IPS DF 4.7 (cell line): ENCODE data around the gene COPS2.

Experiments used
- DNase-seq: peaks from one replicate; pipeline ENCODE4 v3.0.0-alpha.2; 2013; ENCODE audit warnings: low spot score; ENCODE audit errors: extremely low read depth

Gene COPS2

DNA sequence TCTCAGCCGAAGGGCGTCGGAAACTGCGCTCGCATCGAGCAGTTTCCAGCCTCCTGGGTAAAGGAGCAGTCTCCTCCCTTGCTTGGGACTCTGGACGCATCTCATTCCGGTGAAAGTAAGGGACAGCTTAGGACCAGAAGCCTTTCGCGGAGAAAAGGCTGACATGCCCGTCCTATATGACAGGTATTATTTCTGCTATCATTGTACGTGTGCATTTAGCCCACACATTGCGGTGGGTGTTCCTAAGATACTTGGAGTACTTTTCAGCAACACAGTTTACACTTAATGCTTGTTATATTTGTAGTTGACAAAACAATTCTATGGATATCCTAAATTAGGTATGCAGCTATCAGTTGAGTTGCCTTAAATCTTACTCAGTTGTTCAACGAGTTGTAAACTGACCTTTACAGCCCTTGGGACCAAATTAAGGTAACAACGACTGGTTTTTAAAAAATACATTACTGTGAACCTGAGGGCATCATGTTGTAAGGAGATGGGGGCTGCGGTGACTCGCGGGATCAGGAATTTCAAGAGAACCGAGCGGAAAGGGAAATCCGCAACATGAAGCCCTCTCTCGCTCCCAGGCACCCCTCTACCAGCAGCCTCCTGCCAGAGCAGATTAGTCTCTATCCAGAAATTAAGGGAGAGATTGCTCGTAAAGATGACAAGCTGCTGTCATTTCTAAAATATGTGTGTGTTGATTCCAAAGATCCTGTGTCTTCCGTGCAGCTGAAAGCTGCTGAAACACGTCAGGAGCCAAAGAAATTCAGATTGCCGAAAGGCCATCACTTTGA, 632 bp upstream of the COPS2 start:
- DNase-seq: no peak

DNA sequence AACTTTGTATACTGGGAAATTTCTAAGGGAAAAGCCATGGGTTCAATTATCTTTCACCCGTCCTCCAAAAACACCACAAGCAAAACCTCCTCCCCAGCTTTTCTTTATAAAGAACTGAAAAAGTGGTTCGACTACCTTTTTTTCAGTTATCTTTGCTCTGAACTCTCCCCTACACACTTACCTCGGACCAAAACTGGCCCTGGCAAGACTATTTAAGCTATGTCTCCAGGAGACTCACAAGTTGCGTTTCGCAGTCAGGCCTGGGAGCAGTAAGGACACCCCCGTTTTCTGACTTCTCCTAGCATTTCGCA, 645 bp downstream of the COPS2 start:
- no peak for DNase-seq

DNA sequence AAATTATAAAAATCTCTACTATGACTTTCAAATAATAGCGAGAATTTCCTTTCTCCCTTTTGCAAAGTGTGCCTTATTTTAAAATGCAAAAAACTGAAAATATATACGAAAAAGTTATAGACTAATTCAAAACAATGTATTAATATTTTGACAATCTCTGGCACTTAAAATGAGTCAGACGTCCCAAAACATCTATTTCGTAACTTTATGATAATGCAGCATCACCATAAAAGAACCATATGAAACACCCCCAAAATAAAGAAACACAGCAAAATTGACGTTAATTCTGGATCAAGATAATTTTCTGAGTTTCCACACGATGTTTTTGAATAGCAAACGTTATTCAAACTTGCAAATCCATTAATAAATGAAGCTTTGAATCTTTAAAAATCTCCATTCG, 1.0 kb downstream of the COPS2 start:
- no peak for DNase-seq

DNA sequence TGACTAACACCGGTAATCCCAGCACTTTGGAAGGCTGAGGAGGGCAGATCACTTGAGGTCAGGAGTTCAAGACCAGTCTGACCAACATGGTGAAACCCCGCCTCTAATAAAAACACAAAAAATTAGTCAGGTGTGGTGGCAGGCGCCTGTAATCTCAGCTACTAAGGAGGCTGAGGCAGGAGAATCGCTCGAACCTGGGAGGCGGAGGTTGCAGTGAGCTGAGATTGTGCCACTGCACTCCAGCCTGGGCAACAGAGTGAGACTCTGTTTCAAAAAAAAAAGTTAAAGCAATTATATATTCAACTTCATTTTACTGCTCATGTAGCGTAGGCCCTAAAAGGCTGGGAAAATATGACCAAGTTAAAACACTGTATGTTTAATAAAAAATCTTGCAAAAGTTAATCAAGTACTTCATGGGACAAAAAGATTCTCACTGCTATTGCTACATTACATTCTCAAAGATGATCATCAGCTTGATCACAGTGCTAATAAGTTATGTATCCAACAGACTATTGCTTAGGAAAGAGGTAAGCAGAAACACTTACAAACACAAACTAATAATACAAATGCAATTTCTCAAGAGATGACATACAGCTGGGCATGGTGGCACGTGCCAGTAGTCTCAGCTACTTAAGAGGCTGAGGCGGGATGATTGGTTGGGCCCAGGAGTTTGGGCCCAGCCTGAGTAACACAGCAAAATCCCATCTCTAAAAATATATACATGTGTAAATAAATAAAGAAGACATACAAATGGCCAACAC, 2.7 kb downstream of the COPS2 start:
- DNase-seq: no peak

DNA sequence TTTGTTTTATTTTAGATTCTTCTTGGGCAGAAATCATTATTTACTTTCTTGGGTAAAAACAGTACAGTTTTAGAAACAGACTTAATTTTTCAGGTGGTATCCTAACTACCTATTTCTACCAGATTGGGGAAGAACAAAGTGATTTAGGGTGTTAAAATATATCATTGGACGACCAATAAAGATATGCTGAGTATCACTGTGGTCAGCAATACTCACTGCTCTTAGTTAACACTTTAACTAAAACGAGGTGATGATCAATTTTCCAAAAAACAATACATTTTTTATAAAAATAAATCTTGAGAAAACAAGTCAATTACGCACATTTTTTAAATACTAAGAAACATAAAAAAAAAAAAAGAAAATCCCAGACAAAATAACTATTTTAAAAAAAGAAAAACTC, 3.6 kb downstream of the COPS2 start:
- no peak for DNase-seq

DNA sequence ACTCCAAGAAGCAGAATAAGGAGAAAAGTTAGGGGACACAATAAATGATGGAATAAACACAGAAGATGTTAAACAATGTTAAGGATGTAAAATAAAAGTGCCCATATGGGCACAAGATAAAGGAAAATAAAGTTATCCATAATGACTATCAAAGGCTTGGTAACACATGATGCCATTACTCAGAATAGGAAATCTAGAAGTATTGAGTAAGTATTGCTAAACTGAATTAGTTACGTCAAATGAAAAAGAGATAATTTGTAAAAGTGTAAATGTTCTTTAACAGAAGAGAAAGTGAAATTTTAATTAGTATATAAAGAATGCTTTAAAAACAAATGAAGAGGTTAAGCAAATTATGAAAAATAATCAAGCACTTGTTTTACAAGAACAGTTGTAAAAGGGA, 6.7 kb downstream of the COPS2 start:
- no peak for DNase-seq

DNA sequence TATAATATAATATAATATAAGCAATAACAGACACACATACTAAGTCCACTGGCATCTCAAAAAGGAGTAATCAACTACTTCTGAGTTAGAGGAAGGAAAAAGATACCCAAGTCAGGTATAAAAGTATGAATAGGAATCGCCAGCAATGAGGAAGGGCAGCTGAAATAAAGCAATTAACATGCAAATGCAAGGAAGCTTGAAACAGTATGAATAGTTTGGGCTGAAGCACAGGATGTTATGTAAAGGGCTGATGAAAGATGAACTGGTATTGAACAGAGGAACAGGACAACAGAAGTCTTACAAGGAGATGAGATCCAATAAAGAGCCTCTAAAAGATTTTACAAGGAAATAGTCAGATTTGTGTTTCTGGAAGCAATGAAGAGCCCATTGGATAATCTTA, 7.1 kb downstream of the COPS2 start:
- no peak for DNase-seq

DNA sequence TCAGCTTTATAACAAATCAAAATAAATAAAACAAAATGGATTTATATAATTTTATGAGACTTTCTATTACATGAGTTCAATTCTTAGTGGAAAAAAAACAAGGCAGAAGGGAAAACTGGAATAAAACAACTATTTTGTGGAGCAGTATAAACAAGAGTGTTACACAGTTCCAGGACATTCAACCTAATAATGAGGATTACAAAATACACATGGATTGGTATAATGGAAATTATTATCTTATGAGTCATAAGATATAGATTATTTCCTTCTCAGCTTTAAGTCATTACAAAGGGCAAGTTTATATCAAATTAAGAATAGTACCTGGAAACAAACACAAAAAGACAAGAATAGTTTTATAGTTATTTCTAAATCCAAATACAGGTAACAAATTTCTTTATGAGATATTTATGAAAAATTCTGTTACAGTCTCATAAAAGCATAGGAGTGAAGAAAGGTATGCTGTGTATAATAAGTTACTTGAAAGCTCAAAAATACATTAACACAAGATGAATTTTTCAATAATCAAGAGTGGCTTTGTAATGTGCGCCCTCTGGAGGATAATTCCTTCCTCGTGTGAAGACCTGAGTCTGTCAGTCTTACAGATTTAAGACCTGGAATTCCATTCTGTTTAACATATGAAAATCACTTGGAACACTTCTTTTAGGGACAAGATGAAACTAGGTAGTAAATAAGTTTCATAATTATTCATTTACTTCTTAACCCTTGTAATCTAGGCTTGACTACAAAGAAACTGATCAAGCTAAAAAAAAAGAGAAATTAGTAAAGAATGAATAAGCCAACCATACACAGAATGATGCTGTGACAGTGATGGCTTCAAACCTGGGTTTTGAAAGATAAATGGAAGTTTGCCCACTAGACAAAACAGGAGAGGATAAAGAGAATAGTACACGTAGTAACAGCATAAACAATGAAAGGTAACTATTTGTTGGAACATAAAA, 9.5 kb downstream of the COPS2 start:
- DNase-seq: no peak

DNA sequence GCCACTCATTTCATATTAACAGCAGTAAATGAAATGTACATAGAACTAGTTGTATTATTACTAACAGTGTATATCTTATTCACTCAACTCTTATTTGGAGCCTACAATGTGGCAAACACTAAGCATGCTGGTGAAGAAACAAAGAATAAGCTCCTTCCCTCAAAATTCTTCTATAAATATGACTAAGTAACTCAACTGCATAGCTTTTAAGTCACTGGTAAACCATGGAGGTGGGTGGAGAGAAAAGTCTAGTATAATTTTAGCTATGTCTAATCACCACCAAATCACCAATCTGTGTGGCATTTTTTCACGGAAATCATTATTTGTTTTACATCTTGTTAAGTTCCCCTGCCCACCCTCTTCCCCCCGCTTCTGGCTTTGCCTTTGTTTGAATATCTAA, 17.5 kb downstream of the COPS2 start:
- no peak for DNase-seq

DNA sequence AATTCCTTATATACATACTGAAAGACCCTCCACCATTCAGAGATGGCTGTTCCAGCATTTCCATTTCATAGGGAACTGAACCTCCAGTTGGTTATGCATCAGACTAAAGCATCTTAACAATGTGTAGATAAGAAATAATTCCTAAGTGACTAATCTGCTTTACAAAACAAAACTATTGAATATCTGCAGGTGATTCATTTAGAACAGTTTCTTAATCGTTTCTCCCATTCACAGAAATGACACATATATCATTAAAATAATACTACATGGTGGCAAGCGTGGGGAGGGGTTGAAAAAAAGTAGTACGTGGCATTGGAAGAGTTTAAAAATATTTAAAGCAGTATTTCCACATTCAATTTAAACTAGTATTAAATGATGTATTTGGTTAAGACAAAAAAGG, 19.5 kb downstream of the COPS2 start:
- DNase-seq: no peak

DNA sequence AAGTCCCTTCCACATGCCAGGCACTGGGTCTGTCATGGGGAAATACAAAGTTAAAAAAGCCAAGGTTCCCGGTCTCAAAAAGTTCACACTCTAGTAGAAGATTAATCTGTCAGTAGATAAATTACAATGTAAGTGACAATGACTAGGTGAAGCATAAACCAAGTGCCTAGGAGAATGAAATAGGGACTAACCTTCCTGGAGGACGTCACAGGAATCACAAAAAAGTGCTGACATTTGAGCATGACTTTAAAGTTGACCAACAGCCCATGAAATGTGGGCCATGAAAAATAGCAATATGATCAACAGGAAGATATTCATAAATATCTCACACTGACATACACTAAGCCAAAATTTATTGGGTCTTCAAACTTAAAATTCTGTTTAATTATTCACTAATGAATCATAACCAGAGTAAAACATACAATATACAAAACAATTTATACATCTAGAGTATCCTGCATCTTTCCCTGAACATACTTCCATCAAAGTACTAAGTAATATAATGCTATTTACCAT, 20.0 kb downstream of the COPS2 start:
- no peak for DNase-seq

DNA sequence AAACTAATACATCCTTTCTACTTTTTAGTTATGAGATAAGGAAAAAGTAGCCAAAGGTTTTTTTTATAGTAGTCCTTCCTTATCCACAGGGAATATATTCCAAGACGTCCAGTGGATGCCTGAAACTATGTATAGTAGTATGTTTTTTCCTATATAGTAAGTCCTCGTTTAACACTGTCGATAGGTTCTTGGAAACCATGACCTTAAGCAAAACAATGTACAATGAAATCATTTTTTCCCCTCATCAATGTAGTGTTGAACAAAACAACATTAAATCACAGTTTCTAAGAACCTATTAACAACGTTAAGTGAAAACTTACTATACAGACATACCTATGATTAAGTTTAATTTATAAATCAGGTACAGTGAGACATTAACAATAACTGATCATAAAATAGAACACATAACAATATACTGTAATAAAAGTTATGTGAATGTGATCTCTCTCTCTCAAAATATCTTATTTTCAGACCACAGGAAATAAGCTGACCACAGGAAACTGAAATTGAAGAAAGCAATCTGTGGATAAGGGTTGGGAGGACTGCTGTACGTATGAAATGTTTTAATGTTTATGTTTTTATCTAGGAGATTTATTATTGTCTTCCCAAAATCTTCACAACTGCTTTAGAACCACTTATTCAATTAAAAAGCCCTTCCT, 20.6 kb downstream of the COPS2 start:
- no peak for DNase-seq

DNA sequence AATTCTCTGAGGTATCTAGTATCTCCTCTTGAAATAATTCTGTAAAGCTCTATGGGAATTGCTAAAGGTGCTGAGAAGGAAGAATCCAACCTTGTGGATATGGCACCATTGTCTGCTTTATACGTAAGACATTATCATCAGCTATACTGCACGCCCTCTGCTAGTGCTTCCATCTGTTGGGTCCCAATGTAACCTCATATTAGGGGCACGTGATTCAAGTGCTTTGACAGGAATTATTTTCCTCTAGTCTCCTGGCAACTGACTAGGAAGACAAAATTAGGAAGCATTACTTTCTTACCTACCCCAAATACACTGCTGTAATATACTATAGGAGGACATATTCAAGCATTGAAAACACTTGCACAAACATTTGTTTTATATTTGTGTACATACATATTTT, 24.0 kb downstream of the COPS2 start:
- no peak for DNase-seq

DNA sequence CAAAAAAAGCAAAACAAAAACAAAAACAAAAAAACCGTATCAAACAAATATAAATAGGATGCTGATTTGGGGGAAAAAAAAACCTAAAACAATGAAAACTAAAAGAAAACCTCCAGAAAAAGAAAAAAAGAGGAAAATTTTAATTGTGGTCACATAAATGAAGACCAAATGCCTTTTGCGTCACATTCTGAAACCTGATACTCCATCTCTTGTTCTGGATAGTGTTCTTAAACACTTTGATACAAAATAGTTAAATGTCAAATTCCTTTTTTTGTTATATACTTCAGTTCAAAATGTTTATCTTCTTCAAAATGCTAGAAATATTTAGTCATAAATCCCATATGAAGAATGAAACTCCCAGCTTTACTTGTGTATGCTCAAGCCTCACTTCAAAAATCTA, 31.0 kb downstream of the COPS2 start:
- no peak for DNase-seq

DNA sequence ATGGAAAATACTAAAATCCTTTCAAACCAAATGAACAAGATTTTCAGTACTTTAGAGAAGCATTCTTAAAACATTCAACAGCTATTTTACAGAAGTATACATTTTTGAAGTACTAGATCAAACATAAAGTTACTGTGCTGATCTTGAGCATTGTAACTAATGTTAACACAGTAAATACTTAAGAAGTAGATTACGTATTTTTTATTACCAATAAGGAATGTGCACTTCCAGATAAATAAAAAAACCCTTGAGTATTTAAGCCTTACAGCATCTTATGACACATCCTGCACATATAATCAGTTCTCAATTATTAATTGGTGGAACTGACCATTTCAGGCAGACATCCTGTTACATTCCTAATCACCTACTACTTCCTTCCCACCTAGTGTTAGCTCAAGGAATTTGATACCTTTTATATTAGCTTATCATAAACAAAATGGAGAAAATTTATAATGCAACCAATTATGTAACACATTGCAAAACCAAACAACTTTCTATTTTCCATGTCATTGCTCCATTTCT, 32.8 kb downstream of the COPS2 start:
- no peak for DNase-seq

DNA sequence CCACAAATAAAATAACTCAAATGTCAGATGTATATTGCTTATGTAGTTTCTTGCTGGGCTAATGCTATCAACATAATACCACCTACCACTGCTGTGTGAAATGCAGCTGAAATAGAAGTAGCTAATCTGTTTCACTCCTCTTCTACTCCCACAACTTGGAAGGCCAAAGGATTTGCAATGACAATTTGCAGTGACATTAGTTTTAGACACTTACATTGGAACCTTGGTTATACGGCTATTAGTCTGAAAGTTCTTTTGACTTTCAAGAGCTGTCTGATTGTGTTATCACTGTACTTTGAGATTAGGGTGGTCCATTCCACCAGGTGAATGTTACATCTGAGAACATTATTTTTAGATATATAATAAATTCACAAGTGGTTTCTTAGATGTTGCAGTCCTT, 33.5 kb downstream of the COPS2 start:
- no peak for DNase-seq

DNA sequence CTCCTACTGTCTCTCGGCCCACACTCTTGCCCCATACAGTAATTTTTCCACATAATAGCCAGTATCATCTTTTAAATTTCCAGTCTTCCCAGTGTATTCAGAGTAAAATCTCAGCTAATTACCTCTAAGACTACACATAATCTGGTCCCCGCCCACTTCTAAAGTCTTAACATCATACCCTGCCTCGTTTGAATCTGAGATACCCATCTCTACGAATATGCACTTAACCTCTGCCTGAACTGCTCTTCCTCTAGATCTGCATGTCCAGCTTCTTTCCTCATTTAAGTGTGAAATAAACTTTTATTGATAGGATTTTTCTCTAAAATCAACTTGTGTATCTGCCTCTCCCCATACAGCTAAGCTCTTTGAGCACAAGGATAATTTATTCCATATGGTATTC, 34.6 kb downstream of the COPS2 start:
- DNase-seq: no peak

DNA sequence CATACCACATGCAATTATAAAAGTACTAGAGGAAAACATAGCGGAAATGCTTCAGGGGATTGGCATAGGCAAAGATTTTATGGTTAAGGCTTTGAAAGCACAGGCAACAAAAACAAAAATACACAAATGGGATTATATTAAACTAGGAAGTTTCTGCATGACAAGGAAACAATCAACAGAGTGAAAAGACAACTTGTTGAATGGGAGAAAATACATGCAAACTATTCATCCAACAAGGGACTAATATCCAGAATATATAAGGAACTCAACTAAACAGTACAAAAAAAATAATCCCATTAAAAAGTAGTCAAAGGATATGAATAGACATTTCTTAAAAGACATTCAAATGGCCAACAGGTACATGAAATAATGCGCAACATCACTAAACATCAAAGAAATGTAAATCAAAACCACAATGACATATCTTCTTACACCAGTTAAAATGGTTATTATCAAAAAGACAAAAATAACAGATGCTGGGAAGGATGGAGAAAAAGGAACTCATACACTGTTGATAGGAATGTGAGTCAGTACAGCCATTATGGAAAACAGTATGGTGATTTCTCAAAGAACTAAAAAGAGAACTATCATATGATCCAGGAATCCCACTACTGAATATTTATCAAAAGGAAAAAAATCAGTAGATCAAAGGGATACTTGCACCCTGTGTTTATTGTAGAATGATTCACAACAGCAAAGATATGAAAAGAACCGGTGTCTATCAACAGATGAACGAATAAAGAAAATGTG, 39.1 kb downstream of the COPS2 start:
- DNase-seq: no peak

DNA sequence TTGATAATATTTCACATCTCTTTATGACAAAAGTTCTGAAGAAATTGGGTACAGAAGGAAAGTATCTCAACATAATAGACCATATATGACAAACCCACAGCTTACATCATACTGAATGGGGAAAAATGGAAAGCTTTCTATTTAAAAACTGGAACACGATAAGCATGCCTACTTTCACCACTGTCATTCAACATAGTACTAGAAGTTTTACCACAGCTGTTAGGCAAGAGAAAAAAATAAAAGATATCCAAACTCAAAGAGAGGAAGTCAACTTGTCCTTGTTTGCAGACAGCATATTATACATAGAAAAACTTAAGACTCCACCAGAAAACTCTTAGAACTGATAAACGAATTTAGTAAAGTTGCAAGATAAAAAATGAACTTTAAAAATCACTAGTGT, 40.3 kb downstream of the COPS2 start:
- no peak for DNase-seq

DNA sequence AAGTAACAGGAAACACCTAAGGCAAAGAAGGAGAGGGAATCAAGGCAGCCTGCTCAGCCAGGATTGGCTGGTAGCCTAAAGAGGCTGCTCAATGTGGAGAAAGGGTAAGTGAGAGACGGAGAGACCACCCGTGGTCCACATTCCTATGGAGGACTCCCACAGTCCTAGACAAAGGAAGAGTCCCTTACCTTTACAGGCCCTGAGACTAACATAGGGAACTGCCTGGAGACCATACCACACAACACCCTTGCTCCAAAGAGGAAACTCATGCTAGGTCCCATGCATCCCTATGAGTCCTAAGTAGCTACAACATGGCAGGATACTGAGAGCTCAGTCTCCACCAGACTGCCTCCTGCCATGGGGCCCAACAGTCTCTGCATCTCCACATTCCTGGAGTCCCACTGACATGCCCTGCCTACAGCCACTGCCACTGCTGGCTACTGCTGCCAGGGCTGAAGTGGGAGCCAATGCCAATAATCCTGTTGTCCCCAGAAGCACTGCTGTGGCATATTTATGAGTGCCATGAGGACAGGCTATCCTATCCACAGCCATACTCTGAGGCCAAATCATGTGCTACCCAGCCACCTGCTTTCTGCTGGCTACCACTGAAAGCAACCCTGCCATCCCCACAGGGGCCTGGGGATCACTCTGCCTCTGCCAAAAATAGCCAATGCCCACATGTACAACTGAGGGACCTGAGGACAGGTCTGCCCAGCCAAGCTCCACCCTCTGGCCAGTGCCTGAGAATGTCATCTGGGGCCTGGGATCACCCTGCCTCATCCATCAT, 45.0 kb downstream of the COPS2 start:
- peak; percentile 19 for DNase-seq
